ENCODE data around the gene ST6GAL2.

Gene ST6GAL2

DNA sequence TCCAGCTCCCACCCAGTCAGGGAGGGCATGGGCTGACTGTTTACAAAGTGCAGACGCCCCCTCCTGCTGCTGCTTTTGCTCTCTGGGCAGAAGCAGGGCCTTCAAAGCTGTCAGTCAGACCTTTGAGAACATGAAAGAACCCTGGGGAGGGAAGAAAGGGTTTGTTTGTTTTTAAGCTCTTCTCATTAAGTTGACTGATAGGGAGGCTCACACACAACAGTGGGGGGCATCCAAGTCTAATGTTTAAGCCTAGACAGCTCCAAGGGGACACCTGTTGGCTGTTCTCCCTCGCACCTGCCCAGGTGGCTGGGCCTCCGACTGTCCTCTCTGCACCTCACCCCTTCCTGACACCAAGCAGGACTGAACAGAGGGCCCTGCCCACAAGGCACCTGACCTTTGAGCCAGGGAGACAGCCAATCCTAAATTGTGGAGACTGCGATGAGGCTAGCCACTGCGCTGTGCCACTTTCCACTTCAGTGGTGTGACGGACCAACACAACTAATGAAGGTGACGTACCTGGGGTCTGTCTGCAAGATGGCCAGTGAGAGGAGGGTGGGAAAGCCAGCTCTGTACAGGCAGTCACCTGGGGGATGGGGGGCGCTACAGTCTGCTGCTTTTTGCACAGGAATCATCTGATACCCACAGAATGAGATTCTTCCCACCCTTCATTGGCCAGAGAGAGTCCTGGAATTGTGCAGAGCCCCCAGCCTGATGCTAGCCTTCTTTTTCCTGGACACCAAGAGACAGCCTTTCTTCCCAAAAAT, 16.3 kb downstream of the ST6GAL2 start:
- no peaks in the 10 kb centered on the region for H3K79me1 ChIP-seq (ENCODE audit: low read depth, low read length)
- no peak overlapping the region for H4K91ac ChIP-seq (ENCODE audit: low read depth, low read length, poor library complexity)
- H3K4me1 ChIP-seq (ENCODE audit: control insufficient read depth in 2 of 2, insufficient read depth in 1 of 2, low read depth in 1 of 2, low read length in 2 of 2), result peaks cover 0 to 16% of the 10 kb centered on the region in 2 donors
- no peak overlapping the region for H3K18ac ChIP-seq (ENCODE audit: low read length)
- no peak overlapping the region for H3K9ac ChIP-seq (ENCODE audit: low read depth, low read length, poor library complexity)
- peaks cover 0 to 5% (median 1%) of the 10 kb centered on the region in 3 experiments for H3K27me3 ChIP-seq (ENCODE audit: control insufficient read depth in 3 of 3, insufficient read depth in 3 of 3, low read depth in 1 of 3, low read length in 3 of 3)
- H3K4me2 ChIP-seq (ENCODE audit: insufficient read depth, low read length, poor library complexity, severe bottlenecking), result no peak overlapping the region
- no peak overlapping the region for H2BK15ac ChIP-seq (ENCODE audit: low read length)
- H3K36me3 ChIP-seq (replicated peaks in 1 of 2; ENCODE audit: control insufficient read depth in 2 of 2, insufficient read depth in 2 of 2, low read length in 2 of 2), result no peaks in the 10 kb centered on the region
- H3K9me3 ChIP-seq (replicated peaks in 1 of 2; ENCODE audit: control insufficient read depth in 2 of 2, insufficient read depth in 1 of 2, low read depth in 1 of 2, low read length in 2 of 2), result no peaks in the 10 kb centered on the region
- H3K23ac ChIP-seq (ENCODE audit: low read depth, low read length, poor library complexity), result no peak overlapping the region
- no peak overlapping the region for H3K14ac ChIP-seq (ENCODE audit: low read length)
- no peak overlapping the region for H2BK12ac ChIP-seq (ENCODE audit: low read length)
- H3K27ac ChIP-seq (replicated peaks; ENCODE audit: low read length), result no peak overlapping the region
- no CpG with 5 or more reads among the region's 8 CpGs for WGBS, 2 donors (ENCODE audit: extremely low coverage in 2 of 2, insufficient read length in 2 of 2, insufficient replicate concordance in 1 of 2)
- no peak overlapping the region for H2BK5ac ChIP-seq (ENCODE audit: low read length)
- H4K8ac ChIP-seq (ENCODE audit: low read depth, low read length), result no peak overlapping the region
- H2AK5ac ChIP-seq (ENCODE audit: low read depth, low read length), result no peak overlapping the region
- H2BK120ac ChIP-seq (ENCODE audit: low read depth, low read length), result no peak overlapping the region
- no peak overlapping the region for H3K4ac ChIP-seq (ENCODE audit: low read length)
- no peak overlapping the region for H2AFZ ChIP-seq (ENCODE audit: low read length)
- no peak overlapping the region for H3K4me3 ChIP-seq (ENCODE audit: low read length in 2 of 2)
- peak; percentile 40 for DNase-seq (ENCODE audit: low spot score)

GRCh38 chr2:106868275-106868674, 17.7 kb downstream of the ST6GAL2 start:
- no peak overlapping the region for H4K8ac ChIP-seq (ENCODE audit: low read depth, low read length)
- no peak overlapping the region for H3K9ac ChIP-seq (ENCODE audit: low read depth, low read length, poor library complexity)
- H2AK5ac ChIP-seq (ENCODE audit: low read depth, low read length), result no peak overlapping the region
- no CpG with 5 or more reads among the region's 7 CpGs for WGBS, 2 donors (ENCODE audit: extremely low coverage in 2 of 2, insufficient read length in 2 of 2, insufficient replicate concordance in 1 of 2)
- no peak overlapping the region for H3K4me2 ChIP-seq (ENCODE audit: insufficient read depth, low read length, poor library complexity, severe bottlenecking)
- no peak overlapping the region for H3K23ac ChIP-seq (ENCODE audit: low read depth, low read length, poor library complexity)
- no peaks in the 10 kb centered on the region for H3K79me1 ChIP-seq (ENCODE audit: low read depth, low read length)
- no peak overlapping the region for H3K18ac ChIP-seq (ENCODE audit: low read length)
- H3K27me3 ChIP-seq (ENCODE audit: control insufficient read depth in 3 of 3, insufficient read depth in 3 of 3, low read depth in 1 of 3, low read length in 3 of 3), result peaks cover 0 to 5% (median 0%) of the 10 kb centered on the region in 3 experiments
- no peak overlapping the region for H3K4me3 ChIP-seq (ENCODE audit: low read length in 2 of 2)
- DNase-seq (ENCODE audit: low spot score), result no peak
- no peak overlapping the region for H2AFZ ChIP-seq (ENCODE audit: low read length)
- no peak overlapping the region for H2BK5ac ChIP-seq (ENCODE audit: low read length)
- H3K9me3 ChIP-seq (replicated peaks in 1 of 2; ENCODE audit: control insufficient read depth in 2 of 2, insufficient read depth in 1 of 2, low read depth in 1 of 2, low read length in 2 of 2), result no peaks in the 10 kb centered on the region
- no peak overlapping the region for H3K4ac ChIP-seq (ENCODE audit: low read length)
- no peak overlapping the region for H2BK120ac ChIP-seq (ENCODE audit: low read depth, low read length)
- no peak overlapping the region for H3K14ac ChIP-seq (ENCODE audit: low read length)
- no peaks in the 10 kb centered on the region for H3K36me3 ChIP-seq (replicated peaks in 1 of 2; ENCODE audit: control insufficient read depth in 2 of 2, insufficient read depth in 2 of 2, low read length in 2 of 2)
- peaks cover 0 to 16% of the 10 kb centered on the region in 2 donors for H3K4me1 ChIP-seq (ENCODE audit: control insufficient read depth in 2 of 2, insufficient read depth in 1 of 2, low read depth in 1 of 2, low read length in 2 of 2)
- no peak overlapping the region for H2BK12ac ChIP-seq (ENCODE audit: low read length)
- H3K27ac ChIP-seq (replicated peaks; ENCODE audit: low read length), result no peak overlapping the region
- H4K91ac ChIP-seq (ENCODE audit: low read depth, low read length, poor library complexity), result no peak overlapping the region
- H2BK15ac ChIP-seq (ENCODE audit: low read length), result no peak overlapping the region

- H3K36me3 ChIP-seq (replicated peaks in 1 of 2; ENCODE audit: control insufficient read depth in 2 of 2, insufficient read depth in 2 of 2, low read length in 2 of 2), result no peaks in the 10 kb centered on the region
- H3K18ac ChIP-seq (ENCODE audit: low read length), result no peak overlapping the region
- no peak overlapping the region for H3K23ac ChIP-seq (ENCODE audit: low read depth, low read length, poor library complexity)
- H2BK120ac ChIP-seq (ENCODE audit: low read depth, low read length), result no peak overlapping the region
- H4K8ac ChIP-seq (ENCODE audit: low read depth, low read length), result no peak overlapping the region
- no peak overlapping the region for H3K14ac ChIP-seq (ENCODE audit: low read length)
- H2AK5ac ChIP-seq (ENCODE audit: low read depth, low read length), result no peak overlapping the region
- H2BK12ac ChIP-seq (ENCODE audit: low read length), result no peak overlapping the region
- H3K9me3 ChIP-seq (replicated peaks in 1 of 2; ENCODE audit: control insufficient read depth in 2 of 2, insufficient read depth in 1 of 2, low read depth in 1 of 2, low read length in 2 of 2), result no peaks in the 10 kb centered on the region
- no peak overlapping the region for H2BK15ac ChIP-seq (ENCODE audit: low read length)
- H3K27me3 ChIP-seq (ENCODE audit: control insufficient read depth in 3 of 3, insufficient read depth in 3 of 3, low read depth in 1 of 3, low read length in 3 of 3), result peaks cover 0 to 5% (median 0%) of the 10 kb centered on the region in 3 experiments
- no peak overlapping the region for H3K4me3 ChIP-seq (ENCODE audit: low read length in 2 of 2)
- WGBS, 2 donors (ENCODE audit: extremely low coverage in 2 of 2, insufficient read length in 2 of 2, insufficient replicate concordance in 1 of 2), result no CpG with 5 or more reads among the region's 10 CpGs
- peaks cover 0 to 16% of the 10 kb centered on the region in 2 donors for H3K4me1 ChIP-seq (ENCODE audit: control insufficient read depth in 2 of 2, insufficient read depth in 1 of 2, low read depth in 1 of 2, low read length in 2 of 2)
- DNase-seq (ENCODE audit: low spot score), result no peak
- no peak overlapping the region for H2BK5ac ChIP-seq (ENCODE audit: low read length)
- H3K9ac ChIP-seq (ENCODE audit: low read depth, low read length, poor library complexity), result no peak overlapping the region
- H4K91ac ChIP-seq (ENCODE audit: low read depth, low read length, poor library complexity), result no peak overlapping the region
- no peaks in the 10 kb centered on the region for H3K79me1 ChIP-seq (ENCODE audit: low read depth, low read length)
- no peak overlapping the region for H3K4me2 ChIP-seq (ENCODE audit: insufficient read depth, low read length, poor library complexity, severe bottlenecking)
- no peak overlapping the region for H2AFZ ChIP-seq (ENCODE audit: low read length)
- no peak overlapping the region for H3K27ac ChIP-seq (replicated peaks; ENCODE audit: low read length)
- no peak overlapping the region for H3K4ac ChIP-seq (ENCODE audit: low read length)
These were observed 18.6 kb downstream of the ST6GAL2 start for GRCh38 chr2:106867196-106867953.

DNA sequence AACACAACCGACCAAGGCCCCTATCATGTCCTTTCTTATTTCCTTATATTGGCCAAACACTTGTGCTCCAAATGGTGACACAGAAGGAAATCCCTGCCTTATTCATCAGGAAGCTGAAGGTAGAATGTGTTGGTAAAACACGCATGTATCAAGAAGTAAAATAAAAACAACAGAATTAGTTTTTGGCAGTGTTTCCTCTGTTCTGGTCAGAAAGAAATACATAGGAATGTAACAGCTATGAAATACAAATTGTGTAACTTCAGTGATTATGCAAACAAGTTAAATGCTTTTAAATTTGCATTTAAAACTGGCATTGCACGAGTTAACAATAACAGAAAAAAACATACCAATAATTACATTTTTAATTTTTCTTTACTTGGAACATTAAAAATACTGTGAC, 19.3 kb downstream of the ST6GAL2 start:
- Histone ChIP-seq H3K9me3 (replicated peaks in 1 of 2; ENCODE audit: control insufficient read depth in 2 of 2, insufficient read depth in 1 of 2, low read depth in 1 of 2, low read length in 2 of 2) (no peaks in the 10 kb centered on the region), H3K9ac (ENCODE audit: low read depth, low read length, poor library complexity) (no peak overlapping the region), H3K27ac (replicated peaks; ENCODE audit: low read length) (no peak overlapping the region), H3K4me3 (ENCODE audit: low read length in 2 of 2) (no peak overlapping the region), H2BK15ac (ENCODE audit: low read length) (no peak overlapping the region), H2BK12ac (ENCODE audit: low read length) (no peak overlapping the region), H2AFZ (ENCODE audit: low read length) (no peak overlapping the region), H2AK5ac (ENCODE audit: low read depth, low read length) (no peak overlapping the region), H3K18ac (ENCODE audit: low read length) (no peak overlapping the region), H3K4ac (ENCODE audit: low read length) (no peak overlapping the region), H3K79me1 (ENCODE audit: low read depth, low read length) (no peaks in the 10 kb centered on the region), H2BK120ac (ENCODE audit: low read depth, low read length) (no peak overlapping the region), H3K27me3 (ENCODE audit: control insufficient read depth in 3 of 3, insufficient read depth in 3 of 3, low read depth in 1 of 3, low read length in 3 of 3) (peaks cover 0 to 5% (median 0%) of the 10 kb centered on the region in 3 experiments), H4K91ac (ENCODE audit: low read depth, low read length, poor library complexity) (no peak overlapping the region), H4K8ac (ENCODE audit: low read depth, low read length) (no peak overlapping the region), H3K23ac (ENCODE audit: low read depth, low read length, poor library complexity) (no peak overlapping the region), H3K4me2 (ENCODE audit: insufficient read depth, low read length, poor library complexity, severe bottlenecking) (no peak overlapping the region), H3K14ac (ENCODE audit: low read length) (no peak overlapping the region), H3K4me1 (ENCODE audit: control insufficient read depth in 2 of 2, insufficient read depth in 1 of 2, low read depth in 1 of 2, low read length in 2 of 2) (peaks cover 0 to 16% of the 10 kb centered on the region in 2 donors), H3K36me3 (replicated peaks in 1 of 2; ENCODE audit: control insufficient read depth in 2 of 2, insufficient read depth in 2 of 2, low read length in 2 of 2) (no peaks in the 10 kb centered on the region), H2BK5ac (ENCODE audit: low read length) (no peak overlapping the region)
- DNase-seq (ENCODE audit: low spot score), result no peak
- WGBS, 2 donors (ENCODE audit: extremely low coverage in 2 of 2, insufficient read length in 2 of 2, insufficient replicate concordance in 1 of 2), result no CpG with 5 or more reads among the region's 3 CpGs

Data from neuronal stem cell (in vitro differentiated cells).